ENCODE measurements around the gene GIGYF2. TPM values are rescaled to one million over a fixed set of nuclear protein-coding genes. Genes with fewer than 3 reads are reported as not detected.

Gene GIGYF2
- polyA plus RNA-seq, 1 of the 3 experiments (the other 2 are of a cell fraction): 12.8 TPM

GRCh38 chr2:232672588-232672987, 24.5 kb upstream of the GIGYF2 start:
- H3K79me2 ChIP-seq (ENCODE audit: insufficient read depth): no peaks in the 10 kb centered on the region
- H3F3A ChIP-seq (replicated peaks; ENCODE audit: insufficient read depth): no peaks in the 10 kb centered on the region
- no peaks in the 10 kb centered on the region for H3K9me2 ChIP-seq
- H3K27ac ChIP-seq (ENCODE audit: low read depth in 2 of 2, low read length in 1 of 2): no peak overlapping the region
- H3K9me3 ChIP-seq: no peaks in the 10 kb centered on the region
- ChIA-PET POLR2A (no interaction called here), CTCF (no interaction called here)
- no peak for TF ChIP-seq NFIC (IDR thresholded peaks at IDR 0.05; ENCODE audit: borderline replicate concordance)
- no peak for TF ChIP-seq EP300 (IDR thresholded peaks at IDR 0.05; ENCODE audit: borderline replicate concordance in 1 of 2, low read depth in 1 of 2, low read length in 1 of 2)
- no peak for TF ChIP-seq RFX5 (IDR thresholded peaks at IDR 0.05; ENCODE audit: low read length)
- TF ChIP-seq YY1 (IDR thresholded peaks at IDR 0.05; ENCODE audit: low read depth): no peak
- no peak for TF ChIP-seq REST (IDR thresholded peaks at IDR 0.05; ENCODE audit: low read depth, low read length)
- no peak for TF ChIP-seq USF2 (IDR thresholded peaks at IDR 0.05; ENCODE audit: borderline replicate concordance, low read depth, low read length)
- TF ChIP-seq USF1 (IDR thresholded peaks at IDR 0.05; ENCODE audit: borderline replicate concordance, low read depth): no peak
- no peak for TF ChIP-seq ZBTB33 (IDR thresholded peaks at IDR 0.05; ENCODE audit: borderline replicate concordance, low read depth)
- no peak for TF ChIP-seq FOXM1 (IDR thresholded peaks at IDR 0.05; ENCODE audit: low read depth)
- no peak for TF ChIP-seq TAF1 (IDR thresholded peaks at IDR 0.05; ENCODE audit: borderline replicate concordance, low read depth, low read length)
- no peak for TF ChIP-seq SMC3 (IDR thresholded peaks at IDR 0.05; ENCODE audit: low read depth, low read length)
- no peak for TF ChIP-seq GABPA (IDR thresholded peaks at IDR 0.05; ENCODE audit: low read depth)
- TF ChIP-seq CHD2 (IDR thresholded peaks at IDR 0.05; ENCODE audit: low read length, partially characterized antibody): no peak
- no peak for TF ChIP-seq FOXJ3 (CRISPR knock-in tag; IDR thresholded peaks at IDR 0.05)
- TF ChIP-seq RAD21 (IDR thresholded peaks at IDR 0.05; ENCODE audit: low read length): no peak
- no peak for TF ChIP-seq NRF1 (IDR thresholded peaks at IDR 0.05; ENCODE audit: low read depth, low read length)
- no peak for TF ChIP-seq SIN3A (IDR thresholded peaks at IDR 0.05; ENCODE audit: borderline replicate concordance, low read depth, low read length)
- no peak for TF ChIP-seq MXI1 (IDR thresholded peaks at IDR 0.05; ENCODE audit: low read depth, low read length)
- no peaks in the 10 kb centered on the region for H3K27me3 ChIP-seq (ENCODE audit: insufficient read depth)
- H3K36me3 ChIP-seq (replicated peaks in 1 of 2; ENCODE audit: control insufficient read depth in 1 of 2, insufficient read depth in 2 of 2, low read length in 1 of 2): no peaks in the 10 kb centered on the region
- no peak overlapping the region for H3K4me3 ChIP-seq (ENCODE audit: low read depth in 2 of 2, low read length in 1 of 2)
- H3K4me2 ChIP-seq: no peak overlapping the region
- H4K20me1 ChIP-seq (ENCODE audit: insufficient read depth): no peaks in the 10 kb centered on the region
- H3K4me1 ChIP-seq (ENCODE audit: control insufficient read depth in 1 of 2, insufficient read depth in 2 of 2, low read depth in 1 of 2, low read length in 1 of 2): no peaks in the 10 kb centered on the region; a peak in 1 of 4 replicates
- no peak overlapping the region for H2AFZ ChIP-seq (ENCODE audit: low read depth)
- WGBS (ENCODE audit: low lambda C conversion rate): 30% methylated on average over 1 of the region's 1 CpG
- no peak for DNase-seq
- no peak overlapping the region for H3K9ac ChIP-seq
